C1 segment of cervical spinal cord (tissue), 14 donors: ENCODE measurements around the gene RSKR.
A peak's percentile ranks its signal among the peaks of the same experiment; 100 is the strongest.
"Not testable (repeated sequence)": the region's sequence is repeated elsewhere in the genome, so short reads cannot be mapped to it uniquely, and the experiment has no call there.

Source experiments
- DNase-seq, 14 donors: peaks; one replicate each; lab custom pipeline; 2025; lab: John Stamatoyannopoulos, UW

RSKR gene

GRCh38 chr17:28622186-28622585 is 8.2 kb upstream of the RSKR start:
- DNase-seq, result no peak

DNA sequence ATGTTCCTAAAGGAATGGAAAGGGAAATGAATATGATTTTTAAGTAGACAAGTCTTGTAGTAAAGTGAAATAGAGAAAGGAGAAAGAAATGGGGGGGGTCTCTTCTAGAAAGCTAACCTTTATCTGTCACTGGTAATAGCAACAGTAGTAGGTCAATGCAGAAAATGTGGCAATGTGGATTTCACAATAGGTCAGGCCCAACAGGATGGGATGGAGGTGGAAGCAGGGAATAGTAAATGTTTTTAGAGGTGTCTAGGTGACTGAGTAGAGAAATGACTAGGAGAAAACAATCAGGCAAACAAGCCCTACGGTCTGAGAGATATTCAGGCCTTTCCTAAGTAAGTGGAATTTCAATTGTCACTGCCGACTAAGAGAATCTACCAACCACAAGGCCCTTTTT is 6.0 kb upstream of the RSKR start:
- no peak for DNase-seq

DNA sequence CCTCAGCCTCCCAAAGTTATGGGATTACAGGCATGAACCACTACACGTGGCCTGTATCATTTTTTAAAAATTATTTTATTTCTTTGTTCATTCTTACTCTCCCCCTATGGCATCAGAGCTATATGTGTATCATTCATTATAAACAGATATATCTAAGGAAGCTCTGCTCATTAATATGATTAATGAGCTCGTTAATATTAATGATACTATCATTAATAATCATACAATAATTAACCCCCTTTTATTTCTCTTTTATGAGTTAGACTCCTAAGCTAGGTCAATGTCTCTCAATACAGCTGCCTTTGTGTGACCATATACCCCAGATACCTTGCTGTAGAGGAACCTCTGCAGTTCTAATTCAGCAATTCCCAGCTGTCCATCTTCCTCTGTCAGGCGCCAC is 4.5 kb upstream of the RSKR start:
- no peak for DNase-seq

GRCh38 chr17:28616281-28616680 is 2.3 kb upstream of the RSKR start:
- no peak for DNase-seq

DNA sequence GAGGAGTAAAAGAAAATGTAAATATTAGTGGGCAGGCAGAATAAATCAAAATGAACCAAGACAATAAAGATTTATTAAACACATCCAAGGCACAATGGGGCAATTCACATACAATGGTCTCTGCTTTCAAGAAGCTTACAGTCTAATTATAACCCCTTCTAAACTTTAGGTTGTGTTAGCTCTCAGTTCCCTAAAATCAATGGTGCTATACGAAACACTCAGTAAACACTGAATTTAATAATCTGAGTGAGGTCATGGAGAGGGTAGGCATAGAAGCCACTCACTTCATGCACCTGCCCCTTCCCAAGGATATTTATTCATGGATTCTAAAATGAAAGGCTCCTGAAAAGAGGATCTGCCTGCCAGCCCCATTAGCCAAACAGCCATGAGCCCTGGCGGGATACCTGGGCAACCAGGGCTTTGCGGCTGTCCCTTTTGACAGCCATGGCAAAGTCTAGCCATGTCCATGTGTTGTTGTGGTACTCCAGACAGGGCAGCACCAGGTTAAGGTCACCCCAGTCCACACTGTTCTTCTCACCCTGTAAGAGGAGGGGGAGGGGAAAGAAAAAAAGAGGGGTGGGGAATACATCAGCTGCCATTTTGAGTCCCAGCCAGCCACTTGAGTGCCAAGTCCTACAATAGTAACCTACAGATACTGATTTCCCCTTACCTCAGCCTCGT is 1.4 kb upstream of the RSKR start:
- DNase-seq, result no peak

DNA sequence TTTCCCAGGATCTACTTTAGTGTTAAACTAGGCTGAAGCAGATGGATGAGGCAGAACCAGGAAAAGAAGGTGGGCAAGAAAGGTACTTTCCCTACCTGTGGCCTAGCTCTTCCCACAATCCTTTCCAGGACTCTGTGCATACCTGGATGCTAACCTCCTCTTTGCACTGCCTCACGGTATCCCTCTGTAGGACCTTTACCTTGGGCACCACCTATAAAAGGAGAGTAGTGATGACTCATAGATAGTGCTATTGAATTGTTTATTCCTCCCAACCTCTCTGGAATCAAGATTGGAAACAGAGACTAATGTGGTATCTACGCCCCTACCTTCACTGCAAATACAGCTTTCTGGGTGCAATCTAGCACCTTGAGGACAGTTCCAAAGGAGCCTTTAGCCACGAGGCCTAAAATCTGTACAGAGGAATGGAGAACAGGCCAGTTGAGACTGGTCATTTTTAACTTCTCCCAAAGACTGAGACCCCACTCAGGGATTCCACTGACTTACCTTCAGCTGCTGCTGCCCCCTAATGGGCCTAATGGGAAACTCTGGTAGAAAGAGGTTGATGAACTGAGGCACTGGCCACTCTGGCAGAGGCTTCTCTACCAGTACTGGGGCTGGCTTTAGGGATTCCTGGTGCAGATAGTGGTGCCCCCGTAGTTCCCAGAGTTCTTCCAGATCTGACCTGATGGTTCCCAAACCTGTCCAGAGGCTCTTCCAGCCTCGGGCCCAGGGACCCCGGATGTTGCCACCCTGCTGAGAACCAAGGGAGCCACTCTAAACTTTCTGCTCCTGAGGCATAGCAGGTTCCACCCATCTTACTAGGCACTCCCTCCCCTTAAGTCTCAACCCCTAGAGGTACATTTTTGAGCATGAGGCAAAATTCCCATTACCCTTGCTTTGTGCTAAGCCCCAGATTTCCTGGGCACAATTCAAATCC is 781 bp downstream of the RSKR start:
- DNase-seq, result peak in 6 of 14 donors; percentile 1 to 16 (median 12)

- no peak for DNase-seq
Measured at GRCh38 chr17:28612531-28612930, 1.5 kb downstream of the RSKR start.

DNA sequence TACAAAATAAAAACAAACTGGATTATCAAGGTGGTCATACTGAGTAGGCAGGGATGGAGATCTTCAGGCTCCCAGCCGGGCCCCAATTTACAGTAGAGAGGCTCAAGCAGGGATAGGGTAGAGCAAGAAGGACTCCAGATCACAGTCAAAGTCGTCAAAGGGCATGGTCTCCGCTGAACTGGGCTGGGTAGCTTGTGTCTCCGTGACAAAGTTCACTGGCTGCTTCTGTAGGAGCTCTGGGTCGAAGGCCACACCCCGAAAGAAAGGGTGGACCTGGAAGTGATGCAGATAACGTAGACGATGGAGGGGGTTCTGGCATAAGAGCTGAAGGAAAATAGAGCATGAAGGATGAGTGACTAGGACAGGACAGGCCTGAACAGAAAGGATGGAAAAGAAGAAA is 3.6 kb downstream of the RSKR start:
- no peak for DNase-seq

- DNase-seq, result not testable (repeated sequence)
Measured at GRCh38 chr17:28604031-28604430, 10.0 kb downstream of the RSKR start.

GRCh38 chr17:28599311-28600184 is 14.4 kb downstream of the RSKR start:
- DNase-seq, result peak in 6 of 14 donors; percentile 24 to 66 (median 40)

DNA sequence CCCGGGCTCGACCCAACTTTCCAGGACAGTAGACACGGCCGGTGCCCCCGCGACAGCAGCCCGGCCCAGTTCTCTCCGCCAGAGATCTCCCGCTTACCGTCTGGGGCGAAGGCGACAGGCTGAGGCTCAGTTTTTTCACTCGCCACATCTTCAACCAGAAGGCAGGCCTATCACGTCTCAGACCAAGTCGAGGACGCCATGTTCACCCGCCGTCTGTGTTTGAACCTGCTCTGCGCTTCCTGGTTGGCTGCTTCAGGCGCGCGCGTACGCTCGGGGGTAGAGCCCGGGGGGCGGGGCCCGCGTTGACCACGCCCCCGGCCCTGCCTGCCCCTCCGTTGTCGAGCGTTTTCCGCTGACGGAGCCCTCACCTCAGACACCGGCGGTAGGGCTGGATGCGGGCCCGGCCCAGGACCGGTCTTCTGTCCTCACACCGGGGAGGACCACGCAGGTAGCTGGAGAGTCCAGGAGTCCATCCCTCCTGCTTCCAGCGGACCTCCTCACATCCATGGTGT is 15.1 kb downstream of the RSKR start, which contains the start of gene SPAG5:
Gene SPAG5, minus strand, starts transcription at position 227 of the 512 bp plus-strand sequence. Its CDS starts 79 bp downstream, at position 148.
- DNase-seq, result peak; percentile 16 to 86 (median 77)

DNA sequence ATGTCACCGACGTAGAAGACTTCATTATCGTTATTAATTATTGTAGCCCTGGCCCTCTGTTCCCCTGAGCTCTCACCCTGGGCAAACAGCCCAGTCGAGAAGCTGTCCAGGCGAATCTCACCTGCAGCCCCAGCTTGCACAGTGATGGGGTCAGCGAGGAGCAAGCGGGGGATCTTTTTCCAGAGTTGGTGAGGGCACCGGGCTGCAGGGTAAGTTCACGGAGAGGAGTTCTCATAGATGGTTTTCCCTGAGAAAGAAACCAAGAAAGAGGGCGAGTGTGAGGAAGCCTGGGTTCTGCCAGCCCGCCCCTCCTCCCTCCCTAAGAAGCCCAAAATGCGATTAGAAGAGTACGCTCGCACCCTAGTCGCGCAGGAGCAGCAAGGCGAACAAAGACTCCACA is 15.6 kb downstream of the RSKR start:
- no peak for DNase-seq

GRCh38 chr17:28597606-28598383 is 16.2 kb downstream of the RSKR start:
- no peak for DNase-seq

DNA sequence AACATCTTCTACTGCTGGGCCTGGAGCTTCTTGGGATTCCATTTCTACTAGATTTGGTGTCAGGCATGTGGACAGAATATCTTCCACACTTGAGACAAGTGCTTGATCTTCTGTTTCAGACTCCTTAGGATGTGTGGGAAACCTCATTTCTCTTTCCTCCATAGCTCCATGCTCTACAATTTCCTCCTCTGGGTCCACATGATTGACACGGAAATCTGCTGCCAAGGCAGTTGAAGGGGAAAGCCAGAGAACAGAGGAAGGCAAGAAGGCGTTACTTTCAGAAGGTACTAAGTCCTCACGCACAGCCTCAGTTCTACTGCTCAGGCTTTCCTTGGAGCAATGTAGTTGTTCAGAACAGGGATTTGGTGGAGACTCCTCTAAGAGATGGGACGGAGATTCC is 21.7 kb downstream of the RSKR start:
- no peak for DNase-seq

DNA sequence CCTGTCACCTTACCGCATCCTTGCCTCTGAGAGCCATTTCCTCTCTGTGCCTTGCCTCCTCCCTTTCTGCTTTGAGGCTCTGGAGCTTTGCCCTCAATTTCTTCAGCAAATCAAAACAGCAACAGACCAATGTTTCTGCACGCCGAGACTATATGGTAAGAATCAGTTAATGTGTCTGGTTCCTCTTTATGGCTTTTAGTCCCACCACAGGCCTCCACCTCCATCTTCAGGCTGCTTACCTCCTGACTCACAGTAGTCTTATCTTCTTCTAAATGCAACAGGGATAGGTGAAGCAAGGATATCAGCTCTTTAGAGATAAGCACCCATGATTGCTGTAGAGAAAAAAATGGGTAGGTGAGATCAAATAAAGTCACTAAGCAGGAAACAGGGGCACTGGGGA is 28.1 kb downstream of the RSKR start:
- no peak for DNase-seq

DNA sequence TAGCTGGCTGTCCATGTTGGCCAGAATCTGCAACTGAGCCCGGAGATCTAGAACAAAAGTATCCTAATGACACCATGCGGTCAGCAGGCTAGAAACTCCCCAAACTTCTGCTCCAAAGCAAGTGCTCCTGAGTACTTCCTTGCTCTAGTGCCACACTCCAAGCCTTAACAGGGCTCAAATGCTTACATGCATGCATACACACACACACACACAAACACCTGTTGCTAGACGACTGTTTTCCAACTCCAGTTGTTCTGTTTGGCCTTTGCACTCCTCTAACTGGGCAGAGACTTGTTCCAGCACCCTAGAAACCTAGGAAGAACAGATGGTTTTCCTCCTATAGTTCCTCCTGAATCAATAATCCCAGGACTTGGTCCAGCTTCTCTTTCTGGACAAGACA is 29.6 kb downstream of the RSKR start:
- no peak for DNase-seq

GRCh38 chr17:28582513-28582912 is 31.5 kb downstream of the RSKR start:
- no peak for DNase-seq

DNA sequence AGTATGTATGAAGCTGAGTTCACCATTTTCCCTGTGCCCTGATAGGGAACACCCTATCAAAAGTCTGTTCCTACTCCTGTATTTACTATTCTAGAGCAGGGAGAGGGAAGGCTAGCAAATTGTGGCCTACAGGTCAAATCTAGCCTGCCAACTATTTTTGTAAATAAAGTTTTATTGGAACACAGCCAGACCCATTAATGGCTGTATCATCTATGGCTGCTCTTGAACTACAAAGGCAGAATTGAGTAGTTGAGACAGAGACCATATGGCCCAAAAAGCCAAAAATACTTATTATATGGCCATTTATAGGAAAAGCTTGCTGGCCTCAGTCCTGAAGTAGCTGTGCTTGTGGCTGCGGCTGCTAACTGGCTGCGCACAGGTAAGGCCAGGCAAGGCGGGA is 33.0 kb downstream of the RSKR start:
- no peak for DNase-seq

DNA sequence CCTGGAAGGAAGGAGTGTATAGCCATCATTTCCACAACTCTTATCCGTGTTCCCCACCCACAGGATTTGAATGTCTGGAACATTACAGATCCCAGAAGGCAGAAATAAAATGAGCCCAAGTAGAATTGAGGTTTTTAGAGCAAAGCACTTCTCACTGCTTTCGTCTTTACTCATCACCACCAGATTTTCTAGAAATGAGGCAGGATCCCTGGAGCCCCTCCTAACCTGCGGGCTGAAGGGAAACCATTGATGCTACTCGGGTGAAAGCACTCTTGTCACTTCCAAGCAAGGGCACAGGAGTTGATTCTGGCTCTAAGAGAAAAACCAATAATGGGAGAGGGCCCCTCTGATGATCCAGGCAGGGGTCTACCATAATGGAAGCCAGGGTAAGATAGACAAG is 34.5 kb downstream of the RSKR start:
- no peak for DNase-seq

- DNase-seq, result no peak
Measured at GRCh38 chr17:28578246-28579195, 35.5 kb downstream of the RSKR start.
